Osteocyte (in vitro differentiated cells): ENCODE results near the gene TBC1D5. TPM values are rescaled to one million over a fixed set of nuclear protein-coding genes. Genes with fewer than 3 reads are reported as not detected.
A peak's percentile ranks its signal among the peaks of the same experiment; 100 is the strongest.

Experiments
- DNase-seq: peaks from one replicate; pipeline ENCODE4 v3.0.0; 2021; ENCODE audit warnings: mixed read lengths; ENCODE audit not compliant: unreplicated experiment; ENCODE audit errors: extremely low spot score
- H3K27ac Mint-ChIP-seq: one replicate; pipeline ENCODE4 v1.8.0; 2021; ENCODE audit warnings: mild to moderate bottlenecking, mixed read lengths; ENCODE audit not compliant: unreplicated experiment
- H3K27me3 Mint-ChIP-seq: one replicate; pipeline ENCODE4 v1.8.0; 2021; ENCODE audit warnings: mixed read lengths; ENCODE audit not compliant: unreplicated experiment
- H3K36me3 Mint-ChIP-seq: one replicate; pipeline ENCODE4 v1.8.0; 2021; ENCODE audit warnings: mixed read lengths; ENCODE audit not compliant: unreplicated experiment
- H3K4me1 Mint-ChIP-seq: one replicate; pipeline ENCODE4 v1.8.0; 2021; ENCODE audit warnings: mixed read lengths; ENCODE audit not compliant: unreplicated experiment
- H3K4me3 Mint-ChIP-seq: one replicate; pipeline ENCODE4 v1.8.0; 2021; ENCODE audit warnings: mild to moderate bottlenecking, moderate library complexity, mixed read lengths; ENCODE audit not compliant: unreplicated experiment
- H3K9me3 Mint-ChIP-seq: one replicate; pipeline ENCODE4 v1.8.0; 2021; ENCODE audit warnings: mixed read lengths; ENCODE audit not compliant: unreplicated experiment
- CTCF ChIP-seq: fragments of 200-600 bp; sonication (generic); IDR thresholded peaks from 2 replicates; pipeline ENCODE4 v1.5.0; 2021; ENCODE audit warnings: antibody characterized with exemption, mild to moderate bottlenecking, moderate library complexity
- total RNA-seq: library from RNA; stranded (reverse); gene quantifications from 2 replicates; pipeline ENCODE4 v1.2.1, GENCODE V29; 2021

TBC1D5 gene
- total RNA-seq, 1 donor from 2014 or later, result 69.2 TPM

- TF ChIP-seq CTCF, result peak; percentile 83
- H3K4me3 Mint-ChIP-seq, result no peak overlapping the region
- H3K27ac Mint-ChIP-seq, result no peak overlapping the region
- no peaks in the 10 kb centered on the region for H3K4me1 Mint-ChIP-seq
- no peaks in the 10 kb centered on the region for H3K36me3 Mint-ChIP-seq
- DNase-seq, result no peak
- no peaks in the 10 kb centered on the region for H3K9me3 Mint-ChIP-seq
- H3K27me3 Mint-ChIP-seq, result no peaks in the 10 kb centered on the region
Observed at GRCh38 chr3:17412950-17413530, 329.4 kb downstream of the TBC1D5 start.

GRCh38 chr3:17411157-17411877 is 331.1 kb downstream of the TBC1D5 start:
- Mint-ChIP-seq H3K36me3 (no peaks in the 10 kb centered on the region), H3K27me3 (no peaks in the 10 kb centered on the region), H3K4me1 (no peaks in the 10 kb centered on the region), H3K4me3 (no peak overlapping the region), H3K9me3 (no peaks in the 10 kb centered on the region), H3K27ac (no peak overlapping the region)
- no peak for TF ChIP-seq CTCF
- DNase-seq, result no peak

- DNase-seq, result no peak
- Mint-ChIP-seq H3K9me3 (no peaks in the 10 kb centered on the region), H3K4me3 (no peak overlapping the region), H3K36me3 (peaks cover 9% of the 10 kb centered on the region), H3K27ac (no peak overlapping the region), H3K27me3 (no peaks in the 10 kb centered on the region), H3K4me1 (no peaks in the 10 kb centered on the region)
- TF ChIP-seq CTCF, result no peak
Observed at GRCh38 chr3:17407576-17407975, 334.9 kb downstream of the TBC1D5 start.

GRCh38 chr3:17404548-17404947 is 337.9 kb downstream of the TBC1D5 start:
- TF ChIP-seq CTCF, result no peak
- Mint-ChIP-seq H3K9me3 (no peaks in the 10 kb centered on the region), H3K27me3 (no peaks in the 10 kb centered on the region), H3K4me1 (no peaks in the 10 kb centered on the region), H3K4me3 (no peak overlapping the region), H3K27ac (no peak overlapping the region), H3K36me3 (peaks cover 12% of the 10 kb centered on the region)
- DNase-seq, result no peak

- TF ChIP-seq CTCF, result no peak
- Mint-ChIP-seq H3K4me1 (no peaks in the 10 kb centered on the region), H3K27me3 (no peaks in the 10 kb centered on the region), H3K27ac (no peak overlapping the region), H3K9me3 (no peaks in the 10 kb centered on the region), H3K36me3 (peaks cover 12% of the 10 kb centered on the region), H3K4me3 (no peak overlapping the region)
- no peak for DNase-seq
Observed at GRCh38 chr3:17402442-17402841, 340.0 kb downstream of the TBC1D5 start.
